HG02763 (cell line): ENCODE results near the gene THRAP3.

ENCODE experiments used
- ATAC-seq: cut with Tn5 transposase; IDR thresholded peaks from one replicate; pipeline ENCODE4 v1.9.1; 2021; ENCODE audit warnings: mild to moderate bottlenecking, moderate library complexity; ENCODE audit not compliant: unreplicated experiment

Gene THRAP3

DNA sequence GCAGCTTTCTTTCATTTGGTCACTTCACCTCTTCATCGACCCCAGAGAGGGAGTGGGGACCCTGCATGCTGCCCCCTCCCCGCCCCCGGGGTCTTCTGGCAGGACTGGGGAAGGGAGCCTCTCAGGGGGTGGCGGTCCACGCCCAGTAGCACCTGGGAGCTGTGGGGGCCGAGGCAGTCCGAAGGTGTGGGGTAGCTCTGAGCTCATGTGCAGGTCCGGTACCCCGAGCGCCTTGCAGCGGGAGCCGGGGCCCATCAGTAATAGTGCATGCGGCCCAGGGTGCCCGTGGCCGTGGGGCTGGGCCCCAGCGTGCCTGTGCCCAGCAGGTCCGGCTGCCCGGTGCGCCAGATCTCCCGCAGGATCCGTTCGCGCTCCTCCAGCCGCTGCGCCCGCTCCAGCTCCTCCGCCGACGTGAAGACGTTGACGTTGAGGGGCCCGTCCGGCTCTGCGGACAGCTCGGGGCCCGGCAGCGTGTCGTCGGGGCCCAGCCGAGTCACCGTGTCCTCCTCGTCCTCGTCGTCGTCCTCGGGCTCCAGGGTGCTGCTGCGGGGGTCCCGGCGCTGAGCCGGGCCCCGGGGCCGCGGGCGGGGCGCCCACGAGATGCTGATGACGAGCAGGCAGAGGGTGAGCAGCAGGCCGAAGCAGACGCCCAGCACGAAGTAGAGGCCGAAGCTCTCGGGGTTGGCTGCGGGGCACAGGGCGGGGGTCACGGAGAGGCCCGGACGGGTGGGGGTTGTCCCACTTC, 98.0 kb downstream of the THRAP3 start:
- no peak for ATAC-seq

DNA sequence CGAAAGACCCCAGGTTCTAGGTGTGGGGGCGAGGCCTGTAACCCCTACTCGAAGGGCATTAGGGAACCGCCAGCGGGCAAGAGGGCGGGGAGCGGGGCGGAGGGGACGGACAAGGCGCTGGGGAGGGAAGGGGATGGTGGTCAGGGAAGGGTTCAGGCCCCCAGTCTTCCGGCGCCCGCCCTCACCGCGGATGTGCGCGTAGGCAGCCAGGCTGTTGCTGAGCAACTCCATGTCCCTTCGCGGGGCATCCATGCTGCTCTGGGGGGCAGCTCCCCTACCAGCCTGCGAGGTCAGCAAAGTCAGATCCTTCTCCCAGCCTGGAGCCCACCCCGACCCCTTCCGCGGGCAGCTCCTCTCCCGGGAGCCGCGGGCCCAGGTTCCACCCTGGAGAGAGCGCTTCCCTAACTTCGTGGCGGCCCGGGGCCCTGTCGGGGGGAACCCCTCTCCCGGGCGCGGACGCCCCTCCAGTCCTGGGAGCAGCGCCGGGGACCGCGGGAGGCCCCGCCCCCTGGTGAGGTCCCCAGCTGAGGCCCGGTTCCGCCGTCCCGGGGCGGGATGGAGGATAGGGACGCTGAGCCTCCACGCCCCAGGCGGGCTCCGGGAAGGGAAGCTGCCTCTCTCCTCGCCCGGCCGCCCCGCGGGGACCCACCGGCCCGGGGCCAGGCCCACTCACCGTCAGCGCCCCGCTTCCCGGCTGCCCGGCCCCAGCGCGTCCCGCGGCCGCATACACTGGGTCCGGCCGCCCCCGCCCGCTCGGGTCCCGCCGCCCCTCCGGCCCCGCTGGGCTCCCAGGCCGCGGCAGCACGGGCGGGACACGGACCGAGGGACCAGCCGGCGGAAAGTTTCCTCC, 98.8 kb downstream of the THRAP3 start:
- no peak for ATAC-seq

DNA sequence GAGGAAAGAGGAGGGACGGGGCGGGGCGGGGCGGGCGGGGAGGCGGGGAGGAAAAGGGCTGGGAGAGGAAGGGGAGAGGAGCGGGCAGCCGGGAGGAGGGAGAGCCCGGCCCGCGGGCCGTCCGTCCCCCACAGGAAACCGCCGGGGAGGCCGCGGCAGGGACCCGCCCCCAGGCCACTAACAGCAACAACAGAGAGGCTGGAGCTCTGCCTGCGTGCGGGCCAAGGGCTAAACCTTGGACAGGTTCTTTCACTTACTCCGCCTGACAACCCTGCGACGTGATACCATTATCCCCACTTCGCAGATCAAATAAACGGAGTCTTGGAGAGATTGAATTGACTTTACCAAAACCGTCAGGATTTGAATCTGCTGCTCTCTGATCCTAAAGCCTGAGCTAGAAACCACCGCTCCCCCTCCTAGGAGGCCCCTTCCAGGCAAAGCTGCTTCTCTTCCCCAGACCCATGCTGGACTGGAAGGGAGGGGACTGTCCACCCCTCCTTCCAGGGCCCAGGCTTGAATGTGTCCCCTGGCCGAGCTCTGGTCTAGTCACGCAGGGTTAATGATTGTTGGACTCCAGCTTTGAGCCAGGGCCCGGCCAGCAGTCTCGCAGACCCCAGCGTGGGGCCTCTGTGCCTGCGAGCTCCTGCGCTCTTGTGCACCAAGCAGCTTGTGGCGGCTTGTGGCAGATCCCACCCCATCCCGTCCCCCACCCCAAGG, 99.6 kb downstream of the THRAP3 start, which contains the start of gene EVA1B:
EVA1B (minus strand) TSS at position 10 of the 717 bp plus-strand sequence. CDS start 608 bp downstream, outside the sequence.
- ATAC-seq = no peak

DNA sequence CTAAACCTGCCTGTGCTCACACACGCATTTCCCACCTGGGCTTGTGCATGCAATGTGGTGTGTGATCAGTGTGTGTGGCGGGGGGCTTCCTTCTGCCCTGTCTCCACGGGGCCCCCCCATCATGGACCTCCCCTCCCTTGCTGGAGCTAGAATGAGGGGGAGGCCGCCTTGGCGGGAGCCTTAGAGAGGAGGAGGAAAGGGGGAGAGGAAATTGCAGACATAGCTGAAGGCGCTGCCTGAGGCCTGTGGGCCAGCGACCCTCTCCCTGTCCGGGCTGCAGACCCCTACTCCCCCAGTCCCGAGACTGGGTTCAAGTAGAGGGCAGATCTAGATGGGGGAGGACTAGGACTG, 100.1 kb downstream of the THRAP3 start:
- no peak for ATAC-seq

DNA sequence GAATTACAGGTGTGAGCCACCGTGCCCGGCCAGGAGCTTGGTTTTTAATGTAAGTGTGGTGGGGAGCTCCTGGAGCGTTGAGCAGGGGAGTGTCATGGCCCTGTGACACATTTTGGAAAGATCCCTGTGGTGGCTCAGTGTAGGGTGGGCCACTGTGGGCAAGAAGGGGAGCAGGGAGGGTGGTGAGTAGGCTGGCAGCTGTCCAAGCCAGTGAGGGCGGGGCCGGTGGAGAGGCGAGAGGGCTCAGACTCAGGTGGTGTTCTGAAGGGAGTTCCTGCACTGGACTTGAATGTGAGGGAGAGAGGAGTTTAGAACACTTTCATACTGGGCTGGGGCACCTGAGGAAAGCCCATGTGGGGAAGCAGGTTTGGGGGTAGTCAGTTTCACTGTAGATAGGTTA, 102.3 kb downstream of the THRAP3 start:
- no peak for ATAC-seq

DNA sequence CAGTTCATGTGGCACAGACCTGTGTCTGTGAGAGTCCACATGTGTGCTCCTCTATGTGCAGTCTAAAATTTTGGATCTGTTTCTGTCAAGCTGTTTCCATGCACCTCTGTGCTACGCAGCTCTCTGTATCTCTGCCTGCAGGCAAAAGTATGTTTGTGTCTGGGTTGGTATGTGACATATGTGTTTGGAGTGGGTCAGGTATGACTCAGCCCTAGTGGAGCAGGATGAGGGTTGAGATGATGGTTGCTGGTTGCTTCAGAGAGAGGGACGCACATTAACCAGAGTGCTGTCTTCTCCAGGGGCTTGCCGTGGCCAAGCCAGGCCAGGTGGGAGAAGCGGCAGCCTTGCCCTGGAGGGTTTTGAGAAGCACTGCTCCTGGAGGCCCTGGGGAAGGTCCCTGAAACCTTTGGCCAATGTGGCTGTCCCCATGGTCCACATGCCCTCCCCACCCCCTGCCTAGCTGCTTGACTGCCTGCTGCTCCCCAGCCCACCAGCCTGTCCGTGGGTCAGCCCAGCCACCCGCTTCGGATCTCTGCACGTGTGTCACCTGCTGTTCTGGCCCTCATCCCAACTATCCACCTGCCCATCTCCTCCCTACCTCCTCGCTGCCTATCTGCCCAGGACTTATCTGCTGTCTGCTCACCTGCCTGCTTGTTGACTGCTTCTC, 103.3 kb downstream of the THRAP3 start:
- ATAC-seq = no peak

DNA sequence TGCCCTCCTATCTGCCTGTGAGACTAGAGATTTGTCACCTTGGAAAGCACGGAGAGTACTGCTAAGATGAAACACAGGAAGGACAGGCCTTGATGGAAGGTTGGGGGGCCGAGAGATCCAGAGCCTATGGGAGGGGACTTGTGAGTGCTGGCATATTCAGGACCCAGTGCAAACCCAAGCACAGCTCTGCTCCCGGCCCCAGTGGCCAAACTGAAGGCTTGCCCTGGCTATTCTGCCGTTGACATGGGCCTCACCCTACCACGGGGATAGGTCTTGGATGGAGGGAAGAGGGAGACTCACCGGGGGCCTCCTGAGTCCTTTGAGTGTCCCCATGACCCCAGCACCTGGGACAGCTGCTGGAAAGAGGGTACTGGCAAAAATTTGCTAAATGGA, 103.8 kb downstream of the THRAP3 start:
- no peak for ATAC-seq

DNA sequence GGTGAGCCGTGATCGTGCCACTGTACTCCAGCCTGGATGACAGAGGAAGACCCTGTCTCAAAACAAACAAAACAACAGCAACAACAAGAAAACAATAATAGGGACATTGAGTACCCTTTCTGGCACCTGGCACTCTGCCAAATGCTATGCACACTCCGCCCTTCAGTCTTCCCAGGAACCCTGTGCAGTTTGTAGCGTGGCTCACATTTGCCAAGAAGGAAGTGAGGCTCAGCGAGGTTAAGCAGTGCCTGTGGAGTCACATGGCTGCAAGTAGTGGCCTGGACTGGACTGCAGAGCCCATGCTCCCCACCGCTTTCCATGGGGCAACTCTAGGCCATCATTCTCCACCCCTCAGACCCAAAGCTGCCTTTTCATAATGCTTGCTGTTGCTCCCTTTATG, 104.5 kb downstream of the THRAP3 start:
- no peak for ATAC-seq

DNA sequence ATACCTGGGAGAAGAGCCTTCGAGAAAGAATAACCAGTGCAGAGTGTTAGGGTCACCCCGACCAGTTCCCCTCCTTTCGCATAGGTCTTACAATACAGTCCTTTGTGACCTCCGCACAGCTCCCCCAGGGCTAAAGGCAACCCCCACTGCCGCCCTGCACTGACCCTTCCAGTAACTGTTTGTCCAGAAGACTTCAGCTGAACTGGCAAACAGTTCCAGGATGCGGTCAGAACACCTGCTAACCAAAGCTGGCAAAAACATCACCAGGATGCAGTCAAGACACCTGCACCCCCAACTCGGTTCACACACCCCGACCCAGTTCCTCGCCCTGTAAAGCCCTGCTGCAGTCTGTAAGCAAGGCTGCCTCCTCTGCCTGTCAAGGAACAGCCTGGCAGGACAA, 105.6 kb downstream of the THRAP3 start:
- ATAC-seq = no peak

DNA sequence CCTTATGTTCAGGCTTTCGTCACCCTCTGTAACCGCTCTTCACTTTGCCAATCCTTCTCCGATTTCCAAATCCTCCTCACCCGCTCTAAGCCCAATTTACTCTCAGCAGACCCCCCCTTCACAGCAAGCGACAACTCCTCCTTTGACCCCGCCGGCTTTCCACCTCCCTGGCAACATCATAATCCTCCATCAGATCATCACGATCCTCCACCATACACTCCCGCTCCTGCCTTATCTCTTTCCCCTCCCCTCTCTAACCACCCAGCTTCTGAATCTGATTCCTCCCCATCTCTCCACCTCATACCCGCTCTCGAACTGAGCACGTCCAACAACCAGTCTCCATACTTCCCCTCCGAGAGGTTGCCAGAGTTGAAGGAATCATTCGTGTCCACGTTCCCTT, 106.7 kb downstream of the THRAP3 start:
- no peak for ATAC-seq

DNA sequence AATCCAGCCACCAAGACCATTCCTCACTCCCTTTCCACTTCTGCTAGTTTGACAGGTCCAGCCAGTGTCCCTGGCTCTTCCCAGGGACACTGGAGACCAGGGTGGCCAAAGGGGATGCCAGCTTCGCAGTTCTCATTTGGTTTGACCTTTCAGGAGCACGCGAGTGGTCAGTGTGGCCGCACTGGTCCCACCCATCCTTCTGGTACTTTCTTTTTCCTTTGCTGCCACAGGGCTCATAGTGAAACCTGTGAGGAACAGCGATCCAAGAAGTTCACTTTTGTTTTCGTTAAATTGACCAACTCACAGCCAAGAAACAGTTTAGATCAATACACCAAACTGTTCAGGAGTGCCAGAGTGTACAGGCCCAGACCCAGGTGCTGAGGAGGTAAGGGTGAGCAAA, 113.6 kb downstream of the THRAP3 start:
- no peak for ATAC-seq

DNA sequence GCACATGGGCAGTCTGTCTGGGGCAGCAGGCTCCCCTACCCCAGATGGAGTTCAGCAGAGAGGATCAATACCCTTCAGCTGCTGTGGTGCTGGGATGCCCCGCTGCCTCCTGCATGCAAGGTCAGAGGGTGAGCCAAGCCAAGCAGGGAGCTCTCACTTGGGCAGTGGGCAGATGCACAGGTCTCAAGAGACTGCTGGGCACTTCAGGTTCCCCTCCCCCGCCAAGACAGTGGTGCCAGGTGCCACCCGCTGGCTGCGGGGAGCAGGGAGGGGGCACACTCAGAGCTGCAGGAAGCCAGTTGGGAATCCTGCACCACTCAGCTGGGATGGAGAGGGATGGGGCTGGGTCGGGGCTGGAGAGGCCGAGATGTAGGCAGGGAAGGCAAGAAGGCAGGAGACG, 115.0 kb downstream of the THRAP3 start:
- ATAC-seq = no peak

DNA sequence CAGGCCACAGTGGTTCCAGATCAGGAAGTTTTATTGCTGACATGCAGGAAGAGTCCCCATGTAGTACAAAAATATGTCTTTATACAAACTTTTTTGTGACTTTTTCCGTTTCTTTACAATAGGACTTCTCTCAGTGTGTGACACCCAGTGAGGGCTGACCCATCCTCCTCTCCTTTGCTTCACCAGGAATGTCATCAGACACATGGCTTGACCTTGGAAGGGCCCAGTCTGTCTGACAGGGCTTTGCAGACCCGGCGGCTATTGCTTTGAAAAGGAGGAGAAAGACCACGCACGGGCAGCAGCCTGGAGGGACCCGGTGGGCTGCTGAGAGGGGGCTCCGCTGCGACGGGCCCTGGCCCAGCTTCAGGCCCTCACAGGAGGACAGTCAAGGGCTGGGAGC, 115.4 kb downstream of the THRAP3 start:
- ATAC-seq = no peak

DNA sequence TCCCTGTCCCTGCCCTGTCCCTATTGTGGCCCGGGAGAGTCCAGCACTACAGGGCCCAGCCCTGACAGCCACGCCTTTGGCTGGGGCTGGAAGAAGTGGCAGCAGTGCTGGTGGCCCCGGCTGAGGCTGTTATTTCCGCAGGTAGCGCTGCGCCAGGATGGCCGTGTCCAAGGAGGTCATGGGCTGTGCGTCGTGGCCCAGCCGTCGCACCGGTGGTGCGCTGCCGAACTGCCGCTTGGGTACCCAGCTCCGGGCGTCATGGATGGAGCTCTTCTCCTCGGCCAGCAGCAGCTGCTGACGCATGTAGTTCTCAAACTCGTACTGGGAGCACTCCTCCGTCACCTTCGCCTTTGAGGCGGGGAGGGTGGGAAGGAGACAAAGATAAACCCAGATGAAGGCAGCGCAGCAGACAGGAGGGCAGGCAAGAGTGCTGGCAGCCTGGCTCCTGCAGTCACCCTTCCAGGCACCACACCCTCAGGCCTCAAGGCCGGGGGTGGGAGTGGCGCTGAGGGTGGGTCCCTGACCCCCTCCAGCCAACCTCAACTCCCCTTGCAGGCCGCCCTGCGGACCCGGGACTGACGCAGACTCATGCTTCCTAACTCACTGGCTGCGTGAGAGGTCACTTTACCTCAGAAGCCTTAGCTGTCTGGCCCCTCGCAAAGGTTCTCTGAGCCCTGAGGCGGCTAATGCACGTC, 117.5 kb downstream of the THRAP3 start:
- ATAC-seq = no peak

DNA sequence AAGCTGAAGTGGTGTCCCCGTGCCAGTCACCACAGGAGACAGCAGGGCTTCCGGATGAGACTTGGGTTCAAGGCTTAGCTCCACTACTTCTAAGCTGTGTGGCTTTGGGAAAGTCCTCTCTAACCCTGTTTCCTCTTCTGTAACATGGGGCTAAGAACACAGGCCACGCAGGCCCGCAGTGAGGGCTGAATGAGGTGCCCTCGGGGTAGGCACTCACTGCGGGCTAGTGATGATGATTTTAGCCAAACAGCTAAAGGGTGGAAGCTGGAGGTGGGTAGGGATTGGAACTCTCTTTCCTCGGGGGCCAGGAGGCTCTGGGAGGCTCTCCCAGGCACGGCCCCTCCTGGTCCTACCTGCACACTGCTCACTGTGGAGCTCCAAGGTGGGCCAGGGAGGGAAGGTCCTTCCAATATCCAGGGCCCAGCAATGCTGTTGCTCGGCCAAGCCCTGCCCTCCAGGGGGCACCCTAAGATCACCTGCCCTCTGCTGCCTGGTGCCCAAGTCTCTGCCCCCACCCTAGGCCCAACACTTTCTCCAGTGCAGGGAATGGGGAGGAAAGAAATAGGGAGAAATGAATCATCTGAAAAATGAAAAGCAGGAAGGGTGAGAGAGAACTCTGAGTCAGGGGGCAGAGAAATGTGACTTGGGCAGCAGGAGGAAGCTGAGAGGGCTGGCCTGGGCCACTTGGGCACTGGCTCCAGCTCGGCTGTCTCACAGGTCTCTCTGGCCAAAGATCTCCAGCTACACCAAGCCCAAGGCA, 118.4 kb downstream of the THRAP3 start:
- no peak for ATAC-seq

DNA sequence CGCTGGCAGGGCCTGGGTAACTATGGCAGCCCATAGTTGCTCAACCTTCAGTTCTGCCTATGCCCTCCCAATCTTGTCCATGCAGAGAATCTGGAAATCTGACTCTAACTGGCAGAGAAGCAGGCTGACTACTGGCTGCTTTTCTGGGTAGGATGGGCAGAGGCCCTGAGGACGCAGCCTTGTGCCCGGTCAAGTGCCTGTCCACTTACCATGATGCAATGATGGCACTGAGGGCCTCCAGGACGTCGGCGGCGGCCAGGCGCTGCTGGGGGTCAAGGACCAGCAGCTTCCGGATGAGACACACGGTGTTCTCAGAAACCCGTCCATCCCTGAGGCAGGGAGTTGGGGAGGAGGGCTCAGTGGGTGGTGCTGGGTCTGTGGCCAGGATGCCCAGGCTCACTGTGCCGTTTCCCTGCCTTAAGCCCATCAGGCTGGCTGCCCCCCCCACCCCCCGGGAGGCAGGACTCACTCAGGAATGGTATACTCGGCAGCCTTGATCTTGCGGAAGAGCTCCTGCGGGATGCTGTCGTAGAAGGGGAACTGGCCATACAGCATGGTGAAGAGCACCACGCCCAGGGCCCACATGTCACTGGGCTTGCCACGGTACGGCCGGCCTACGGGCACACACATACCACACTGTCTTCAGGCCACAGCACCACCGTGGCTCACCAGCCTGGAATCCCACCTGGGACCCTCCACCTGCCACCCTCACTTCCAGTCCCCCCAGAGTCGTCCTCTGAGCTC, 119.6 kb downstream of the THRAP3 start:
- no peak for ATAC-seq

DNA sequence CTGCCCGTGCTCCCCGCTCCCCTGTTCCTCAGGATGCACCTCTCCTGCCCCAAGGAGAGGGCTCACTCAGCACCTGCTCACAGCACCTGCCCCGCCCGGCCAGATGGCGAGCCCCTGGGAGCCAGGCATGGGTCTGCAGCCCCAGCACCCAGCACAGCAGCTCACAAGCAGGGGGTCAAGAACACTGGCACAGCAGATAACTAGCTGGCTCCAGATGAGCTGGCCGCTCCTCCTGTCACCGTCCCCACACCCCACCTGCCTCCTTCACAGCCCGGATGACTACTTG, 120.1 kb downstream of the THRAP3 start:
- no peak for ATAC-seq

DNA sequence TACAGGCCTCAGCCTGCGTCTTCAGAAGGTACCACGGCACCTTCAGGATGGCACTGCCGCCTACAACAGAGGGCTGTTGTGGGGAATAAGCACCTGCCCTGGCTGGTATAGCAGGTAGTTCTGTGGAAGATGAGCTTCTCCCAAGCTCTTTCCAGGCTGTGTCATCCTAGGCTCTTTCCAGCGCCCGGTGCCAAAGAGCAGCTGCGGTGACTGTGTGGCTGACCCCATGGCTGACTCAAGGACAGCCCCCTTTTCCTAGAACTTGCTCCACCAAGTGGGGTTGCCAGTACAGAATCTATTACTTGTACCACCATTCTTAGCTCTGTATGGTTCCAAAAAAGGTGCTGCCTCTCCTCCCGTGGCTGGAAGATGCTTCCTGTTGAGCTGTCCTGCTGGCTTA, 121.1 kb downstream of the THRAP3 start:
- no peak for ATAC-seq

DNA sequence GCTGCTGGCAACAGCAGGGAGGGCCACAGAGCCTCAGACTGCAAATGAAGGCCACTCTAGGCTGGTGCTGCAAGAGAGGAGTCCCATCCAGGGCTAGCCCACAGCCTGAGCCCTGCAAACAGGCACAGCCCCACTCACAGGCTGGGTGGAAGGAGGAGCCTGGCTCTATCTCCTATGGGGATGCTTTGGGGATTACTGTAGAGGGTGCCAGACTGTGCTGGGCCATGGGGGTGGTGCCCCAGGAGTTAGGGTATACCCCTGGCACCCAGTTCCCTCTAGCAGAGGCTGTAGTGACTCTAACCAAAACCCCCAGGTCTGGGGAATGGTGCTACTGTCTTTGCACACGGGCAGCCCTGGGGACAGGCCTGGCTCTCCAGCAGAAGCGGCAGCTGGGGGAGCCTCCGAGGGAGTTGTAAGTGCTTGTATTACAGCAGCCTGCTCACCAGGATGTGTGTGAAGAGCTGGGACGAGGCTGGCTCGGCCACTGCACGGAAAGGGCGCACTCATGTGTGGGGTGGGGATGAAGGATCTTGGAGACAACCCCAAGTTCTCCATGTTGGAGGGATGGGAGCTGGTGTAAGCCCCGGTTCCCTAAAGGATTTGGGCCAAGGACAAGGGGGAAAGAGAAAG, 122.6 kb downstream of the THRAP3 start:
- ATAC-seq = no peak
